Measurements from ENCODE around the gene ERG. TPM values are rescaled to one million over a fixed set of nuclear protein-coding genes. Genes with fewer than 3 reads are reported as not detected.

ERG gene
- total RNA-seq, 1 experiment from 2014 or later, result 0.11 TPM

DNA sequence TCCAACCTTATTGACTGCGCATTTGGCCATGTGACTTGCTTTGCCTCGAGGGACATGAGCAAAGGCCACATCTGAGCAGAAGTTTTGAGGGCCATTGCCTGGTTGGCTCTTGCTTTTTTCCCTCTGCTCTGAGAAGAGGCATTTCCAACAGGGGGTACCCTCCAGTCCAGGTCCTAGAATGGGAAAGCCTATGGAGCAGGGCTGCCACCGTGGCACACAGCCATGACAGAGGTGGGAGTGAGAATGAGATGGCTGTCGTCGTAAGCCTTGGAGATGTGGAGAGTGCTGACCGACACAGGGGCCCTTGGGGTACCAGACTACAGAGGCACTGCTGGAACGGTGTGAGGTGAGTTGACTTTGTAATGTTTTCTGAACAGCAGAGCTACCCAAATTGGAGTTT is 138.4 kb downstream of the ERG start:
- H3K27ac ChIP-seq (ENCODE audit: insufficient read length, low read depth, low read length), result no peak overlapping the region
- H2BK20ac ChIP-seq (ENCODE audit: low read depth, low read length, poor library complexity, severe bottlenecking), result no peak overlapping the region
- no peak overlapping the region for H2BK15ac ChIP-seq (ENCODE audit: low read depth, low read length)
- no peak overlapping the region for H2BK120ac ChIP-seq (ENCODE audit: low read depth, low read length, poor library complexity, severe bottlenecking)
- DNase-seq, result no peak
- H4K8ac ChIP-seq (replicated peaks; ENCODE audit: insufficient read length, low read depth, low read length), result no peak overlapping the region
- no peaks in the 10 kb centered on the region for H3K79me2 ChIP-seq (ENCODE audit: insufficient read depth, low read length)
- no CpG with 5 or more reads among the region's 7 CpGs for WGBS (ENCODE audit: extremely low coverage, insufficient read length, low lambda C conversion rate)
- H3K27ac Mint-ChIP-seq, result no peak overlapping the region
- H4K5ac ChIP-seq (ENCODE audit: insufficient read length, low read depth, low read length), result no peak overlapping the region
- no peaks in the 10 kb centered on the region for H4K20me1 ChIP-seq (ENCODE audit: control insufficient read depth, insufficient read depth, insufficient read length)
- no peaks in the 10 kb centered on the region for H3K79me1 ChIP-seq (ENCODE audit: insufficient read depth, low read depth, low read length, poor library complexity, severe bottlenecking)
- H3K27me3 Mint-ChIP-seq (ENCODE audit: low read depth), result peaks cover 21% of the 10 kb centered on the region
- no peak overlapping the region for H3K4me2 ChIP-seq (ENCODE audit: insufficient read depth, insufficient read length, low read length)
- no peaks in the 10 kb centered on the region for H3K36me3 Mint-ChIP-seq (ENCODE audit: insufficient read depth in 1 of 3, low read depth in 3 of 3)
- H3K27me3 ChIP-seq (ENCODE audit: insufficient read depth, low read length), result no peaks in the 10 kb centered on the region
- H3K56ac ChIP-seq (ENCODE audit: insufficient read length, low read depth, low read length), result no peak overlapping the region
- peaks cover 2% of the 10 kb centered on the region in 2 experiments; a peak in 3 of 5 replicates for H3K9me3 Mint-ChIP-seq
- H2BK12ac ChIP-seq (ENCODE audit: insufficient read length, low read depth, low read length), result no peak overlapping the region
- no peaks in the 10 kb centered on the region for H3K9me3 ChIP-seq (ENCODE audit: control insufficient read depth, low read depth, low read length)
- H3K18ac ChIP-seq (ENCODE audit: insufficient read length, low read depth, low read length), result no peak overlapping the region
- TF ChIP-seq, protein P1, sequence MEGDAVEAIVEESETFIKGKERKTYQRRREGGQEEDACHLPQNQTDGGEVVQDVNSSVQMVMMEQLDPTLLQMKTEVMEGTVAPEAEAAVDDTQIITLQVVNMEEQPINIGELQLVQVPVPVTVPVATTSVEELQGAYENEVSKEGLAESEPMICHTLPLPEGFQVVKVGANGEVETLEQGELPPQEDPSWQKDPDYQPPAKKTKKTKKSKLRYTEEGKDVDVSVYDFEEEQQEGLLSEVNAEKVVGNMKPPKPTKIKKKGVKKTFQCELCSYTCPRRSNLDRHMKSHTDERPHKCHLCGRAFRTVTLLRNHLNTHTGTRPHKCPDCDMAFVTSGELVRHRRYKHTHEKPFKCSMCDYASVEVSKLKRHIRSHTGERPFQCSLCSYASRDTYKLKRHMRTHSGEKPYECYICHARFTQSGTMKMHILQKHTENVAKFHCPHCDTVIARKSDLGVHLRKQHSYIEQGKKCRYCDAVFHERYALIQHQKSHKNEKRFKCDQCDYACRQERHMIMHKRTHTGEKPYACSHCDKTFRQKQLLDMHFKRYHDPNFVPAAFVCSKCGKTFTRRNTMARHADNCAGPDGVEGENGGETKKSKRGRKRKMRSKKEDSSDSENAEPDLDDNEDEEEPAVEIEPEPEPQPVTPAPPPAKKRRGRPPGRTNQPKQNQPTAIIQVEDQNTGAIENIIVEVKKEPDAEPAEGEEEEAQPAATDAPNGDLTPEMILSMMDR (conservative IDR thresholded peaks at IDR 0.05), result no peak
- H3K23ac ChIP-seq (ENCODE audit: insufficient read length, low read depth, low read length), result no peak overlapping the region
- H3K4me3 Mint-ChIP-seq, result no peak overlapping the region
- peaks cover 0 to 5% of the 10 kb centered on the region in 2 experiments; a peak in 3 of 4 replicates for H3K4me1 Mint-ChIP-seq
- no peak overlapping the region for H4K91ac ChIP-seq (ENCODE audit: insufficient read length, low read depth, low read length)
- no peak overlapping the region for H2AFZ ChIP-seq (ENCODE audit: low read length)
- H3K23me2 ChIP-seq (ENCODE audit: insufficient read length, low read depth, low read length, poor library complexity, severe bottlenecking), result no peaks in the 10 kb centered on the region
- no peak overlapping the region for H3K14ac ChIP-seq (ENCODE audit: insufficient read depth, low read length)
- no peak overlapping the region for H3T11ph ChIP-seq (ENCODE audit: low read length)
- no peak overlapping the region for H2AK5ac ChIP-seq (ENCODE audit: insufficient read length, low read length)
- no peaks in the 10 kb centered on the region for H3K4me1 ChIP-seq (ENCODE audit: insufficient read depth, low read length)
- no peak overlapping the region for H3K4ac ChIP-seq (ENCODE audit: low read depth, low read length)
- H3K9ac ChIP-seq (ENCODE audit: extremely low read depth, insufficient read length, low read length), result no peak overlapping the region
- no peak overlapping the region for H2BK5ac ChIP-seq (ENCODE audit: insufficient read length, low read length)

Data from H9 (cell line).